Vagina (tissue), 2 donors: ENCODE results near the gene AIFM3. TPM values are rescaled to one million over a fixed set of nuclear protein-coding genes. Genes with fewer than 3 reads are reported as not detected.
A peak's percentile ranks its signal among the peaks of the same experiment; 100 is the strongest.
"Not testable (repeated sequence)": the region's sequence is repeated elsewhere in the genome, so short reads cannot be mapped to it uniquely, and the experiment has no call there.

ENCODE experiments used
- DNase-seq, 2 donors: peaks; one replicate each; pipeline ENCODE4 v3.0.0-alpha.2; 2017; ENCODE audit errors: extremely low spot score in 2 of 2
- H3K27ac ChIP-seq: fragments of 200-600 bp; sonication (generic); one replicate; pipeline ENCODE4 v1.5.1; 2019
- H3K27me3 ChIP-seq: fragments of 200-600 bp; sonication (generic); one replicate; pipeline ENCODE4 v1.5.1; 2019
- H3K36me3 ChIP-seq, 2 donors: fragments of 200-600 bp; sonication (generic); one replicate each; pipeline ENCODE4 v1.5.1; 2017 to 2019
- H3K4me1 ChIP-seq: fragments of 200-600 bp; sonication (generic); one replicate; pipeline ENCODE4 v1.5.1; 2019
- H3K4me3 ChIP-seq, 2 donors: fragments of 200-600 bp; sonication (generic); 1 replicate in 1 of 2; 2 replicates in 1 of 2; pipeline ENCODE4 v1.5.1; 2016 to 2019
- H3K9me3 ChIP-seq: fragments of 200-600 bp; sonication (generic); one replicate; pipeline ENCODE4 v1.5.1; 2019
- CTCF ChIP-seq, 3 experiments: fragments of 450-650 bp in 2 of 3; fragments of 200-600 bp in 1 of 3; sonication (generic) in 1 of 3; IDR thresholded peaks; one replicate each; pipeline ENCODE4 v1.5.1; 2017 to 2019; ENCODE audit warnings: antibody characterized with exemption in 3 of 3, mild to moderate bottlenecking in 2 of 3, moderate library complexity in 2 of 3
- POLR2A ChIP-seq, 2 donors: fragments of 450-650 bp; IDR thresholded peaks; one replicate each; pipeline ENCODE4 v1.6.1; 2017; ENCODE audit warnings: antibody characterized with exemption in 2 of 2, mild to moderate bottlenecking in 2 of 2, moderate library complexity in 2 of 2
- POLR2AphosphoS5 ChIP-seq, 2 donors: sonication (generic); formaldehyde crosslinking; IDR thresholded peaks; one replicate each; pipeline ENCODE4 v1.9.0; 2017; ENCODE audit warnings: antibody characterized with exemption in 2 of 2, mild to moderate bottlenecking in 2 of 2, low read depth in 1 of 2; ENCODE audit not compliant: insufficient read depth in 1 of 2
- intact Hi-C: fragments of 100-400 bp; cut with DNase I; formaldehyde crosslinking; loops from one replicate; pipeline ENCODE4 v1.15.1; 2023
- total RNA-seq: library from RNA; depleted of rRNA; stranded (reverse); fragments of >200 nt; gene quantifications from one replicate; pipeline ENCODE4 v1.2.3, GENCODE V29; 2016

Gene AIFM3
- total RNA-seq, 1 donor from 2014 or later, result not detected

GRCh38 chr22:21000207-21000986 lies 33.3 kb downstream of the AIFM3 start:
- Histone ChIP-seq H3K9me3 (no peaks in the 10 kb centered on the region), H3K27me3 (no peaks in the 10 kb centered on the region), H3K4me1 (peaks cover 37% of the 10 kb centered on the region), H3K36me3 (peaks cover 0 to 32% of the 10 kb centered on the region in 2 donors), H3K4me3 (peak overlapping the region; percentile 51 to 79), H3K27ac (peak overlapping the region; percentile 95)
- intact Hi-C loops, result no loop called here
- no peak for TF ChIP-seq CTCF (IDR thresholded peaks at IDR 0.05)
- TF ChIP-seq POLR2AphosphoS5 (IDR thresholded peaks at IDR 0.05; ENCODE audit: insufficient read depth in 1 of 2, low read depth in 1 of 2), result no peak
- TF ChIP-seq POLR2A (IDR thresholded peaks at IDR 0.05), result no peak
- no peak for DNase-seq

- no peak for DNase-seq
- TF ChIP-seq POLR2AphosphoS5 (IDR thresholded peaks at IDR 0.05; ENCODE audit: insufficient read depth in 1 of 2, low read depth in 1 of 2) (no peak), CTCF (IDR thresholded peaks at IDR 0.05) (no peak), POLR2A (IDR thresholded peaks at IDR 0.05) (no peak)
- H3K4me1 ChIP-seq, result peaks cover 37% of the 10 kb centered on the region
Measured at GRCh38 chr22:21000987-21001600, 34.0 kb downstream of the AIFM3 start.

GRCh38 chr22:21001601-21002325 lies 34.7 kb downstream of the AIFM3 start, which contains the start of gene THAP7:
Gene THAP7 (minus strand): TSS chr22:21002118. CDS start chr22:21001911, 207 bp downstream.
- H3K27ac ChIP-seq, result peak within 1 kb of the TSS; percentile 95
- H3K4me3 ChIP-seq, result peak within 1 kb of the TSS; percentile 51 to 79
- H3K36me3 ChIP-seq, result peaks cover 0 to 19% of the 10 kb centered on the region in 2 donors
- H3K27me3 ChIP-seq, result no peaks in the 10 kb centered on the region
- TF ChIP-seq POLR2AphosphoS5 (IDR thresholded peaks at IDR 0.05; ENCODE audit: insufficient read depth in 1 of 2, low read depth in 1 of 2) (peak; percentile 96 to 98), POLR2A (IDR thresholded peaks at IDR 0.05) (peak in 1 of 2 donors; percentile 71), CTCF (IDR thresholded peaks at IDR 0.05) (peak in 1 of 3 experiments; percentile 7)
- DNase-seq, result peak in 1 of 2 donors; percentile 98
- H3K4me1 ChIP-seq, result peaks cover 37% of the 10 kb centered on the region
- intact Hi-C loops, result no loop called here
- H3K9me3 ChIP-seq, result no peaks in the 10 kb centered on the region

More at GRCh38 chr22:21000987-21001600, 34.0 kb downstream of the AIFM3 start:
- H3K27ac ChIP-seq, result peak overlapping the region; percentile 95
- peak overlapping the region; percentile 51 to 79 for H3K4me3 ChIP-seq
- intact Hi-C loops, result no loop called here
- no peaks in the 10 kb centered on the region for H3K9me3 ChIP-seq
- no peaks in the 10 kb centered on the region for H3K27me3 ChIP-seq
- H3K36me3 ChIP-seq, result peaks cover 0 to 25% of the 10 kb centered on the region in 2 donors

GRCh38 chr22:21003782-21004181 lies 36.7 kb downstream of the AIFM3 start:
- Histone ChIP-seq H3K4me1 (peaks cover 37% of the 10 kb centered on the region), H3K36me3 (peaks cover 0 to 15% of the 10 kb centered on the region in 2 donors), H3K9me3 (no peaks in the 10 kb centered on the region), H3K4me3 (no peak overlapping the region), H3K27me3 (no peaks in the 10 kb centered on the region), H3K27ac (no peak overlapping the region)
- DNase-seq, result no peak
- no peak for TF ChIP-seq CTCF (IDR thresholded peaks at IDR 0.05)
- TF ChIP-seq POLR2AphosphoS5 (IDR thresholded peaks at IDR 0.05; ENCODE audit: insufficient read depth in 1 of 2, low read depth in 1 of 2), result no peak
- no peak for TF ChIP-seq POLR2A (IDR thresholded peaks at IDR 0.05)
- intact Hi-C loops, result no loop called here

- H3K36me3 ChIP-seq, DNase-seq, H3K4me3 ChIP-seq, intact Hi-C loops, H3K9me3 ChIP-seq, H3K27me3 ChIP-seq, H3K27ac ChIP-seq: not testable (repeated sequence)
- H3K4me1 ChIP-seq, result peaks cover 12% of the 10 kb centered on the region
Measured at GRCh38 chr22:21009208-21009607, 42.2 kb downstream of the AIFM3 start.
